Ovary (tissue), 9 donors: Measurements from ENCODE around the gene JUNB. TPM values are rescaled to one million over a fixed set of nuclear protein-coding genes. Genes with fewer than 3 reads are reported as not detected.

Experiments
- DNase-seq, 5 donors: peaks; one replicate each; pipeline ENCODE4 v3.0.0-alpha.2; 2019 to 2020
- H3K27ac ChIP-seq, 2 donors: fragments of 200-600 bp; one replicate each; pipeline versions ENCODE4 v1.5.1 to v1.8.0; 2019 to 2022
- H3K27me3 ChIP-seq: fragments of 200-600 bp; one replicate; pipeline ENCODE4 v1.8.0; 2022
- H3K36me3 ChIP-seq: fragments of 200-600 bp; sonication (generic); one replicate; pipeline ENCODE4 v1.5.1; 2019
- H3K4me1 ChIP-seq: one replicate; pipeline ENCODE4 v1.8.1; 2013; ENCODE audit warnings: mild to moderate bottlenecking, moderate library complexity; ENCODE audit not compliant: insufficient read depth
- H3K4me3 ChIP-seq: fragments of 200-600 bp; sonication (generic); one replicate; pipeline ENCODE4 v1.5.1; 2017
- H3K9me3 ChIP-seq, 2 donors: fragments of 200-600 bp in 1 of 2; sonication (generic) in 1 of 2; one replicate each; pipeline versions ENCODE4 v1.5.1 to v1.8.1; 2013 to 2019; ENCODE audit warnings: mild to moderate bottlenecking in 1 of 2, moderate library complexity in 1 of 2
- EP300 ChIP-seq: sonication (generic); formaldehyde crosslinking; IDR thresholded peaks from one replicate; pipeline ENCODE4 v1.6.1; 2017; ENCODE audit warnings: antibody characterized with exemption
- POLR2A ChIP-seq: fragments of 450-650 bp; IDR thresholded peaks from one replicate; pipeline ENCODE4 v1.6.1; 2017; ENCODE audit warnings: antibody characterized with exemption, mild to moderate bottlenecking, moderate library complexity
- WGBS, 3 donors: extraction: QIAGEN DNeasy Blood & Tissue Kit in 1 of 3; methylation state at CpG; one replicate each; pipeline versions ENCODE4 v1.1.5 to v1.1.7; 2013 to 2017; 5-methylcytosine and 5-hydroxymethylcytosine counted together
- intact Hi-C, 4 donors: fragments of 100-400 bp; cut with DNase I; formaldehyde crosslinking; loops; one replicate each; pipeline versions ENCODE4 v1.11.0 to v1.15.1; 2022 to 2023
- polyA plus RNA-seq, 2 donors: library from polyadenylated mRNA; stranded (reverse); fragments of 200-250 nt in 1 of 2; fragments of 350-450 nt in 1 of 2; fragmentation: Illumina TruSeq in 1 of 2; extraction: RNeasy Lipid Tissue Mini Kit (QIAGEN cat#74804) in 1 of 2; gene quantifications; one replicate each; pipeline ENCODE4 v1.2.3, GENCODE V29; 2013 to 2014
- total RNA-seq, 7 donors: library from RNA; depleted of rRNA in 2 of 7; stranded (reverse); fragments of >200 nt in 2 of 7; fragmentation: NEBNext Ultra II Directional in 3 of 7; extraction: Animal tissue kit (Norgen Biotek cat#: 25700) in 3 of 7; gene quantifications; one replicate each; pipeline versions ENCODE4 v1.1.0 to v1.2.4, GENCODE V29; 2016 to 2023
- TF ChIP-seq, protein P1 (sequence below), 3 donors: fragments of 450-650 bp in 2 of 3; fragments of 200-600 bp in 1 of 3; IDR thresholded peaks; one replicate each; pipeline versions ENCODE4 v1.5.1 to v1.8.0; 2016 to 2022; ENCODE audit warnings: antibody characterized with exemption in 3 of 3, mild to moderate bottlenecking in 1 of 3
- donor health status: DM: no; HTN: no; CAD: no; lungs with moderate emphysema.
- donor health status: DM: no; HTN: no; CAD: no.
- donor health status: Bipolar disorder and iron deficiency.
- donor health status: DM: yes; HTN: yes; CAD: no.
- donor health status: DM: no; HTN: no; CAD: no.
- donor health status: DM: yes; HTN: yes; CAD: no.

The JUNB gene
- total and polyA plus RNA-seq, 9 donors, result 6.8 to 3,039 (median 413) TPM

DNA sequence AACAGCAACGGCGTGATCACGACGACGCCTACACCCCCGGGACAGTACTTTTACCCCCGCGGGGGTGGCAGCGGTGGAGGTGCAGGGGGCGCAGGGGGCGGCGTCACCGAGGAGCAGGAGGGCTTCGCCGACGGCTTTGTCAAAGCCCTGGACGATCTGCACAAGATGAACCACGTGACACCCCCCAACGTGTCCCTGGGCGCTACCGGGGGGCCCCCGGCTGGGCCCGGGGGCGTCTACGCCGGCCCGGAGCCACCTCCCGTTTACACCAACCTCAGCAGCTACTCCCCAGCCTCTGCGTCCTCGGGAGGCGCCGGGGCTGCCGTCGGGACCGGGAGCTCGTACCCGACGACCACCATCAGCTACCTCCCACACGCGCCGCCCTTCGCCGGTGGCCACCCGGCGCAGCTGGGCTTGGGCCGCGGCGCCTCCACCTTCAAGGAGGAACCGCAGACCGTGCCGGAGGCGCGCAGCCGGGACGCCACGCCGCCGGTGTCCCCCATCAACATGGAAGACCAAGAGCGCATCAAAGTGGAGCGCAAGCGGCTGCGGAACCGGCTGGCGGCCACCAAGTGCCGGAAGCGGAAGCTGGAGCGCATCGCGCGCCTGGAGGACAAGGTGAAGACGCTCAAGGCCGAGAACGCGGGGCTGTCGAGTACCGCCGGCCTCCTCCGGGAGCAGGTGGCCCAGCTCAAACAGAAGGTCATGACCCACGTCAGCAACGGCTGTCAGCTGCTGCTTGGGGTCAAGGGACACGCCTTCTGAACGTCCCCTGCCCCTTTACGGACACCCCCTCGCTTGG, 966 bp downstream of the JUNB start:
- Histone ChIP-seq H3K27ac (peak overlapping the region; percentile 95 to 99), H3K4me1 (peaks cover 8% of the 10 kb centered on the region), H3K9me3 (no peaks in the 10 kb centered on the region), H3K36me3 (no peaks in the 10 kb centered on the region), H3K4me3 (peak overlapping the region; percentile 80), H3K27me3 (no peaks in the 10 kb centered on the region)
- WGBS, 3 donors, result 0 to 1% (median 0%) methylated on average over 48 to 84 of the region's 84 CpGs
- TF ChIP-seq, protein P1, sequence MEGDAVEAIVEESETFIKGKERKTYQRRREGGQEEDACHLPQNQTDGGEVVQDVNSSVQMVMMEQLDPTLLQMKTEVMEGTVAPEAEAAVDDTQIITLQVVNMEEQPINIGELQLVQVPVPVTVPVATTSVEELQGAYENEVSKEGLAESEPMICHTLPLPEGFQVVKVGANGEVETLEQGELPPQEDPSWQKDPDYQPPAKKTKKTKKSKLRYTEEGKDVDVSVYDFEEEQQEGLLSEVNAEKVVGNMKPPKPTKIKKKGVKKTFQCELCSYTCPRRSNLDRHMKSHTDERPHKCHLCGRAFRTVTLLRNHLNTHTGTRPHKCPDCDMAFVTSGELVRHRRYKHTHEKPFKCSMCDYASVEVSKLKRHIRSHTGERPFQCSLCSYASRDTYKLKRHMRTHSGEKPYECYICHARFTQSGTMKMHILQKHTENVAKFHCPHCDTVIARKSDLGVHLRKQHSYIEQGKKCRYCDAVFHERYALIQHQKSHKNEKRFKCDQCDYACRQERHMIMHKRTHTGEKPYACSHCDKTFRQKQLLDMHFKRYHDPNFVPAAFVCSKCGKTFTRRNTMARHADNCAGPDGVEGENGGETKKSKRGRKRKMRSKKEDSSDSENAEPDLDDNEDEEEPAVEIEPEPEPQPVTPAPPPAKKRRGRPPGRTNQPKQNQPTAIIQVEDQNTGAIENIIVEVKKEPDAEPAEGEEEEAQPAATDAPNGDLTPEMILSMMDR (IDR thresholded peaks at IDR 0.05), result peak in 1 of 3 donors; percentile 13
- TF ChIP-seq POLR2A, result no peak
- peak; percentile 74 to 84 (median 76) for DNase-seq
- intact Hi-C loops, result no loop called here

DNA sequence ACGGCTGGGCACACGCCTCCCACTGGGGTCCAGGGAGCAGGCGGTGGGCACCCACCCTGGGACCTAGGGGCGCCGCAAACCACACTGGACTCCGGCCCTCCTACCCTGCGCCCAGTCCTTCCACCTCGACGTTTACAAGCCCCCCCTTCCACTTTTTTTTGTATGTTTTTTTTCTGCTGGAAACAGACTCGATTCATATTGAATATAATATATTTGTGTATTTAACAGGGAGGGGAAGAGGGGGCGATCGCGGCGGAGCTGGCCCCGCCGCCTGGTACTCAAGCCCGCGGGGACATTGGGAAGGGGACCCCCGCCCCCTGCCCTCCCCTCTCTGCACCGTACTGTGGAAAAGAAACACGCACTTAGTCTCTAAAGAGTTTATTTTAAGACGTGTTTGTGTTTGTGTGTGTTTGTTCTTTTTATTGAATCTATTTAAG, 1.6 kb downstream of the JUNB start:
- DNase-seq, result peak in 3 of 5 donors; percentile 25 to 62 (median 51)
- 0 to 1% (median 1%) methylated on average over 22 of the region's 22 CpGs for WGBS, 3 donors
- Histone ChIP-seq H3K27ac (peak overlapping the region; percentile 95 to 99), H3K27me3 (no peaks in the 10 kb centered on the region), H3K9me3 (no peaks in the 10 kb centered on the region), H3K36me3 (no peaks in the 10 kb centered on the region), H3K4me1 (peaks cover 8% of the 10 kb centered on the region), H3K4me3 (peak overlapping the region; percentile 80)
- intact Hi-C loops, result no loop called here
- TF ChIP-seq EP300 (no peak), POLR2A (no peak)
- TF ChIP-seq, protein P1 (IDR thresholded peaks at IDR 0.05), result no peak

DNA sequence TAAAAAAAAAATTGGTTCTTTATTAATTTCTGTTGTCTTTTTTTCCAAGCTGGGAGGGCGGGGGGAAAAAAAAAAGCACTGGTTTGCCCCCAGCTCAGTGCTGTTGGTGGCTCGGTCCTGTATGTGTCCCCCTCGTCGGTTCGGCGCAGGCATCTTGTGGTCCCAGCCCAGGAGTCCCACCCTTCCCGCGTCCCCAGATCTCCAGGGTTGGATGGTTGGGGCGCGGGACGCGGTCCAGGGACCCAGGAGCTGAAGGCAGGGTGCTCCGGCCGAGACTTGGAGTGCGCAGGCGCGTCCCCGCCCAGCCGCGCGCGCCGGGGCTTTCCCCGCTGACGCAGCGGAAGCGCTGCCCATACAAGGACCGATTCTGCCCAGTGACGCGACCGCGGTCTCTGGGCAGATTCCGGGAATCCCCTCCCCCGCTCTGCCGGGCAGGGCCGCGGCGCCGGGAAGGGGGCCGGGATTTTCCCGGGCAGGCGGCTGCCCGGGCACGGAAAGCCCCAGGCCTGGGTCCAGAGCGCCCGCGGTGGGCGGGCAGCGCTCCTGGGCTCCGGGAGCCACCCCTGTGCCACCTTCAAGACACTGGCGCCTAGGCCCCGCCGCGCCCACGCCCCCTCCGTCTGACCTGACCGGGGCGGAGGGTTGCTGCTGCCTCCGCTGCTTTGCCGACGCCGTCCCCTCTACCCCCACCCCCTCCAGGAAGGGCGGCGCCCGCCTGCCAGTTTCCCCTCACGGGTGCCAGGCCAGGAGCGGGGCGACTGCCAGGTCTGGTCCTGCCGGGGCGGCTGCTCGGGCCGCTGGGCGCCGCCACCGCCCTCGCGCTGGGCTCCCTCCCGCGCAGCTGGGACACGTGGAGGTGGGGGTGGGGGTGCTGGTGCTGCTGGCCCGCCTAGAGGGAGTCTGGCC, 2.3 kb downstream of the JUNB start:
- H3K27ac ChIP-seq, result peak overlapping the region; percentile 95 to 99
- H3K4me3 ChIP-seq, result peak overlapping the region; percentile 80
- DNase-seq, result peak; percentile 92 to 97 (median 96)
- H3K27me3 ChIP-seq, result no peaks in the 10 kb centered on the region
- WGBS, 3 donors, result 0 to 1% (median 1%) methylated on average over 68 to 81 of the region's 81 CpGs
- no peaks in the 10 kb centered on the region for H3K36me3 ChIP-seq
- peaks cover 7% of the 10 kb centered on the region for H3K4me1 ChIP-seq
- H3K9me3 ChIP-seq, result no peaks in the 10 kb centered on the region
- peak; percentile 78 for TF ChIP-seq POLR2A
- peak; percentile 99 for TF ChIP-seq EP300
- TF ChIP-seq, protein P1 (IDR thresholded peaks at IDR 0.05), result peak in 1 of 3 donors; percentile 27
- intact Hi-C loops, result no loop called here

DNA sequence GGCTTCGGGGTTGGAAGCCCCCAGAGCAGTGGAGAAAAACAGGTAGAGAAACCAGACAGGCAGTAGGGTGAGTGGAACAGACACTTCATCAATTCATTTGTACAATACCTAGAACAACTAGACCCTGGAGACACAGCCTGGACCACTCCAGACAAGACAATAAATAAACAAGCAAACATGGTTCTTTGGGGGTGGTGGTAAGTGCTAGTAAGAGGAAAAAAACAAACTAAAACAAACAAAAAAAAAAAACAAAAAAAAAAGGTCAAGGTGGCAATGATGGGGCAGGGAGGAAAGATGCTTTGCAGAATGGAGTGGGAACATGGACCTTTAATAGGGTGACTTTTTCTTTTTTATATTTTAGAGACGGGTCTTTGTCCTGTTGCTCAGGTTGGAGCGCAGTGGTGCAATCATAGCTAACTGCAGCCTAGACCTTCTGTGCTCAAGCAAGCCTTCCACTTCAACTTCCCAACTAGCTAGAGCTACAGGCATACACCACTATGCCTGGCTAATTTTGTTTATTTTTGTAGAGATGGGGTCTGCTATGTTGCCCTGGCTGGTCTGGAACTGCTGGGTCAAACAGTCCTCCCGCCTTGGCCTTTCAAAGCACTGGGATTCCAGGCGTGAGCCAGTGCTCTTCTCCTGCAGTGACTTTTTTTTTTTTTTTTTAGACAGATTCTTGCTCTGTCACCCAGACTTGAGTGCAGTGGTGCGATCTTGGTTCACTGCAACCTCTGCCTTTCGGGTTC, 3.1 kb downstream of the JUNB start:
- WGBS, 3 donors, result 63 to 70% (median 69%) methylated on average over 7 of the region's 7 CpGs
- Histone ChIP-seq H3K9me3 (no peaks in the 10 kb centered on the region), H3K4me3 (peak overlapping the region; percentile 80), H3K4me1 (peaks cover 4% of the 10 kb centered on the region), H3K36me3 (no peaks in the 10 kb centered on the region), H3K27ac (peak overlapping the region; percentile 95 to 99), H3K27me3 (no peaks in the 10 kb centered on the region)
- intact Hi-C loops, result no loop called here
- DNase-seq, result peak in 3 of 5 donors; percentile 15 to 62 (median 55)
- TF ChIP-seq POLR2A (peak; percentile 6), EP300 (no peak)
- TF ChIP-seq, protein P1 (IDR thresholded peaks at IDR 0.05), result peak in 1 of 3 donors; percentile 0
